ENCODE results near the gene RSPO1. TPM values are rescaled to one million over a fixed set of nuclear protein-coding genes. Genes with fewer than 3 reads are reported as not detected.
"Not testable (repeated sequence)": the region's sequence is repeated elsewhere in the genome, so short reads cannot be mapped to it uniquely, and the experiment has no call there.

RSPO1 gene, protein sequence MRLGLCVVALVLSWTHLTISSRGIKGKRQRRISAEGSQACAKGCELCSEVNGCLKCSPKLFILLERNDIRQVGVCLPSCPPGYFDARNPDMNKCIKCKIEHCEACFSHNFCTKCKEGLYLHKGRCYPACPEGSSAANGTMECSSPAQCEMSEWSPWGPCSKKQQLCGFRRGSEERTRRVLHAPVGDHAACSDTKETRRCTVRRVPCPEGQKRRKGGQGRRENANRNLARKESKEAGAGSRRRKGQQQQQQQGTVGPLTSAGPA
- total RNA-seq = 1 to 10 TPM in 1 of 8 experiments, under 1 TPM in 6, not detected in 1; 0.14 to 1.2 (median 0.31) TPM

DNA sequence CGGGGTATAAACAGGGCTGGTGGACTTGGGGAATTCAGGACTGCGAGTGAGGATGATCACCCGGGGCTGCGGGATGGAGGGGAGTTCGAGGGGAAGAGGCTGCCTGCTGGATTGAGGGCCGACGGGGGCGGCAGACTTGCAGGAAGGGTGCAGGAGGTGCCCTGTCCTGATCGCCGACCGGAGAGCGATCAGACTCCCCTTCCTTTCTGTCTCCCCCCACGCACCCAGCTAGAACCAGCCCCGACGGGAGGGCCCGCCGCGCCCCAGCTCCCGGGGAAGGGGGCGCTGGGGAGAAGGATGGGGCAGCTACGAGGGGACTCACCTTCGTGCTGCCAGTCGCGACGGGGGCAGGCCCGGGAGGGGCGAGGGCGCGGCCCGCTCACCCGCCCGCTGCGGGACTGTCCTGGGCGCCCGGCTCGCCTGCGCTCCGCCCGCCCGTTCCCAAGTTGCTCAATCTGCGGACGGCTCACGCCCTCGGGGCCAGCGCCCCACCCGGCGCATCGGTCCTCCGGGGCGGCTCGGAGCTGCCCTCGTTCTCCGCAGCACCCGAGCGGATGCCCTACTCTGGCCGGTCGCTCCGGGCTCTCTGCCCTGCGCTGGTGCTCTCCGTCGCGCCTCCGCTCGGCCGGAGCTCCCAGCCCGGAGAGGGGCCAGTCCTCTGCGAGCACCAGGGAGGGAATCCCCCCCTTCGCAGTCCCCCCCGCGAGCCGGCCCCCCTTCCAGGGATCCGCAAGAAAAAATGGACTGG is at the start of gene RSPO1:
RSPO1 (minus strand) TSS at position 649 of the 748 bp plus-strand sequence. CDS start 5,231 bp downstream, outside the sequence.
- ATAC-seq (replicated peaks in 6 of 8) = peak; percentile 84 to 97 (median 88)
- in situ Hi-C loops (cut with MboI; ENCODE audit: low pct_unique_long_range_greater_than_20kb in 2 of 9, low sequenced_read_pairs in 9 of 9, unreplicated experiment in 9 of 9) = no loop called here
- Histone ChIP-seq H3K4me3 (peak within 1 kb of the TSS; percentile 1 to 27 (median 16)), H3K4me1 (replicated peaks in 1 of 2) (peaks cover 0 to 12% of the 10 kb centered on the region in 2 donors), H3K27ac (no peak within 1 kb of the TSS)
- WGBS, 10 experiments = 0% methylated on average over 1 of the region's 72 CpGs; no CpG with 5 or more reads in 9 of the 10 experiments

GRCh38 chr1:37684182-37684581 is 49.5 kb upstream of the RSPO1 start:
- in situ Hi-C loops (cut with MboI; ENCODE audit: low pct_unique_long_range_greater_than_20kb in 2 of 9, low sequenced_read_pairs in 9 of 9, unreplicated experiment in 9 of 9) = loop anchor here in 4 of 9 experiments (10.0 to 25.0 kb wide), 5 partner anchors 79 to 1172 kb away; partner anchors contain the start of genes MEAF6 (in 1 of the 4) and ZC3H12A (in 1 of the 4)
- not testable (repeated sequence) for H3K27ac ChIP-seq; ATAC-seq (replicated peaks in 6 of 8); H3K4me3 ChIP-seq; H3K4me1 ChIP-seq (replicated peaks in 1 of 2)
- 90 to 100% (median 96%) methylated on average over 1 to 9 of the region's 9 CpGs for WGBS, 10 experiments

DNA sequence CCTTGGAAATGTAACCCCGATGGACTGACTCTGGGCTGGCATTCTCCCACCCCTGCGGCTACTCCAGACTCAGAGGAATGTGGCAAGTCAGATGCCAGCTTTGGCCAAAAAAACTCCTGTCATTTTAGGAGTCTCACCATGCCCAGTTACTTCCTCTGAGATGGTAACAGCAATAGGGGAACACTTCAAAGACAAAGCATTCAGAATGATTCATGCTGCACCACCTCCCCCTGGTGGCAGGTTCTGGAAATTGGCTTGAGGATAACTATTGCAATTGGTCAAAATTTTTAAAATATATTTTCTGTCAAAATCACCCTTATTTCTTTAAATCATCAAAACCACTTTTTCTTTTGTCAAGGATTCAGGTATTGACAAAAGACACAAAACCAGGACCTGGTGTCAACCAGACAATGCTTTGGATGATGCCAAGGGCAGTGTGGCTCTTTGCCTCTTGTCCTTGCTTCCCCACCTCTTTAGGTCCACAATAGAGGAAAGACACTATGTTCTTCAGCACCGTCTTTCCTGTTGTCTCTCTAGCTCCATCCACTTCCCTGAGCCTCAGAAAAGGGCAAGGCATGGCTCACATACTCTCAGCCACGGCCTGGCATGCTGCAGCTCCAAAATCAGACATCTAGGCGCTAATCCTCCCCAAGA is 47.8 kb upstream of the RSPO1 start:
- no peak overlapping the region for H3K4me3 ChIP-seq
- 0 to 79% (median 58%) methylated on average over 1 to 5 of the region's 5 CpGs; no CpG with 5 or more reads in 1 of the 10 experiments for WGBS, 10 experiments
- peak; percentile 62 to 85 (median 73) for ATAC-seq (replicated peaks in 6 of 8)
- in situ Hi-C loops (cut with MboI; ENCODE audit: low pct_unique_long_range_greater_than_20kb in 2 of 9, low sequenced_read_pairs in 9 of 9, unreplicated experiment in 9 of 9) = loop anchor here in 4 of 9 experiments (10.0 to 25.0 kb wide), 5 partner anchors 78 to 1170 kb away; partner anchors contain the start of genes MEAF6 (in 1 of the 4) and ZC3H12A (in 1 of the 4)
- H3K4me1 ChIP-seq (replicated peaks in 1 of 2) = peaks cover 0 to 1% of the 10 kb centered on the region in 2 donors
- H3K27ac ChIP-seq = no peak overlapping the region

- H3K4me1 ChIP-seq (replicated peaks in 1 of 2) = peaks cover 11 to 17% of the 10 kb centered on the region in 2 donors
- WGBS, 10 experiments = 50 to 100% (median 96%) methylated on average over 1 to 3 of the region's 3 CpGs; no CpG with 5 or more reads in 1 of the 10 experiments
- H3K4me3 ChIP-seq = no peak overlapping the region
- in situ Hi-C loops (cut with MboI; ENCODE audit: low pct_unique_long_range_greater_than_20kb in 2 of 9, low sequenced_read_pairs in 9 of 9, unreplicated experiment in 9 of 9) = loop anchor here in 4 of 9 experiments (10.0 to 25.0 kb wide), 5 partner anchors 76 to 1169 kb away; partner anchors contain the start of genes MEAF6 (in 1 of the 4) and ZC3H12A (in 1 of the 4)
- H3K27ac ChIP-seq = no peak overlapping the region
- no peak for ATAC-seq (replicated peaks in 6 of 8)
Measured at GRCh38 chr1:37680933-37681332, 46.2 kb upstream of the RSPO1 start.

- no peak for ATAC-seq (replicated peaks in 6 of 8)
- Histone ChIP-seq H3K27ac (no peak overlapping the region), H3K4me1 (replicated peaks in 1 of 2) (peaks cover 11 to 18% of the 10 kb centered on the region in 2 donors), H3K4me3 (no peak overlapping the region)
- in situ Hi-C loops (cut with MboI; ENCODE audit: low pct_unique_long_range_greater_than_20kb in 2 of 9, low sequenced_read_pairs in 9 of 9, unreplicated experiment in 9 of 9) = loop anchor here in 4 of 9 experiments (10.0 to 25.0 kb wide), 5 partner anchors 73 to 1166 kb away; partner anchors contain the start of genes MEAF6 (in 1 of the 4) and ZC3H12A (in 1 of the 4)
- 40 to 92% (median 76%) methylated on average over 1 to 5 of the region's 5 CpGs; no CpG with 5 or more reads in 2 of the 10 experiments for WGBS, 10 experiments
Measured at GRCh38 chr1:37677808-37678207, 43.1 kb upstream of the RSPO1 start.

- Histone ChIP-seq H3K4me3 (no peak overlapping the region), H3K4me1 (replicated peaks in 1 of 2) (peaks cover 11 to 18% of the 10 kb centered on the region in 2 donors), H3K27ac (no peak overlapping the region)
- peak in 1 of 8 experiments; percentile 54 for ATAC-seq (replicated peaks in 6 of 8)
- WGBS, 10 experiments = 10 to 100% (median 20%) methylated on average over 1 to 2 of the region's 4 CpGs; no CpG with 5 or more reads in 5 of the 10 experiments
- in situ Hi-C loops (cut with MboI; ENCODE audit: low pct_unique_long_range_greater_than_20kb in 2 of 9, low sequenced_read_pairs in 9 of 9, unreplicated experiment in 9 of 9) = loop anchor here in 4 of 9 experiments (10.0 to 25.0 kb wide), 5 partner anchors 72 to 1165 kb away; partner anchors contain the start of genes MEAF6 (in 1 of the 4) and ZC3H12A (in 1 of the 4)
Measured at GRCh38 chr1:37677143-37677439, 42.4 kb upstream of the RSPO1 start.

DNA sequence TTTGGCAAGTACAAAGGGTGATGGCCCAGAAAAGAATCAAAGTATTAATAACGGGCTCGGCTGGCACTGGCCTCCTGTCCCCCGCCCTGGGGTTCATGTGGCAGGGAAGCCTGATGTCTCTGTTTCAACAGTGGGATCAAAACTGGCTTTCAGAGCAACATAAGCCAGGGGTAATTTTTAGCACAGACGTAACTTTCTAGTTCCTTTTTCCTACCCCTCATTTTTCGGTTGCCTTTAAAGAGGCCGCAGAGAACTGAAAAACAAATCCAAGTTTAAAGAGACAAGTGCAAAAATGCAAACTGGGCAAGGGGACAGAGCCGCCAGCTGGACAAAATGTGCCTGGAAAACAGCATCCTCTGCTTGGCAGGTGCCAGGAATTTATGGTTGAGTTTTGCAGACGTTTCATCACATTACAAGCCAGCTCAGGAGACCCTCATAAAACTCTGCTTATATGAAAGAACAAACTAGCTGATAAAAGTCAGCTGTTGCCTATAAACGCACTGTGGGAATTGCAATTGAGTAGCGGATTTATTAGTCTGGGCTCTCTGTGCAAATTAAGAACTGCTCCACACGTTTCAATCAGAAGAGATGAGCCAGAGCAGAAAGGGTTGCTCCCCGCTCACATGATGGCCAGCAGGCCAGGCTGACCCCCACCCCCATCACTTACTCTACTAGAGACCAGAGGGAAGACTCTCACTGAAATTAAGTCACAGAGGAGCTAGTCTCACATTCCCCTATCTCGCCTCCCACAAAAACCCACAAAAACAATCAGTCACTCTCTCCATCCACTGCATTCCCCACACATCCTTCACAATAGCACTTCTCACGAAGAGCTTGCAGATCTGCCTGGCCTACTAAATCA is 41.8 kb upstream of the RSPO1 start:
- in situ Hi-C loops (cut with MboI; ENCODE audit: low pct_unique_long_range_greater_than_20kb in 2 of 9, low sequenced_read_pairs in 9 of 9, unreplicated experiment in 9 of 9) = loop anchor here in 4 of 9 experiments (10.0 to 25.0 kb wide), 5 partner anchors 72 to 1164 kb away; partner anchors contain the start of genes MEAF6 (in 1 of the 4) and ZC3H12A (in 1 of the 4)
- Histone ChIP-seq H3K4me3 (no peak overlapping the region), H3K27ac (no peak overlapping the region), H3K4me1 (replicated peaks in 1 of 2) (peaks cover 11 to 18% of the 10 kb centered on the region in 2 donors)
- peak in 3 of 8 experiments; percentile 54 to 77 (median 56) for ATAC-seq (replicated peaks in 6 of 8)
- 7 to 80% (median 46%) methylated on average over 1 to 13 of the region's 14 CpGs for WGBS, 10 experiments

DNA sequence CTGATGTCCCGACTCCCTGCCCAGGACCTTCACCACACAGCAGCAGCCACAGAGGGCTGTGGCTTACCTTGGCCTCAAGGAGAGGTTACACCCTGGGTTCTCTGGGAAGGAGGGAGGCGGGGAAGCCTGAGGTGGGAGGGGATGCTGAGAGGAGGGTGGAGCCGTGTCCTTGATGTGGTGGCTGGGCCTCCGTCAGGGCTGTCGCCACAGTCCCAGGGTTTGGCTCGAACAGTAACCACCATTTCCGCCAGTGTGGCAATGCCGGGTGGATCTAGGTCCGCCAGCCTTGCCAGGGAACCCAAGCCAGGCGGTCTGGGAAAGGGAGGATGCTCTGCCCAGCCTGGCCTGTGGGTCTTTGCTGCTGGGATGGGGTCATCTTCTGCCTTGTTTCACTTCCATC is 39.2 kb upstream of the RSPO1 start:
- H3K4me3 ChIP-seq = no peak overlapping the region
- 32 to 79% (median 60%) methylated on average over 3 to 6 of the region's 10 CpGs; no CpG with 5 or more reads in 7 of the 10 experiments for WGBS, 10 experiments
- ATAC-seq (replicated peaks in 6 of 8) = peak in 3 of 8 experiments; percentile 30 to 92 (median 57)
- H3K27ac ChIP-seq = no peak overlapping the region
- in situ Hi-C loops (cut with MboI; ENCODE audit: low pct_unique_long_range_greater_than_20kb in 2 of 9, low sequenced_read_pairs in 9 of 9, unreplicated experiment in 9 of 9) = loop anchor here in 1 of 9 experiments (10.0 kb wide), 1 partner anchor 69 kb away; no protein-coding TSS in a partner anchor
- H3K4me1 ChIP-seq (replicated peaks in 1 of 2) = peaks cover 11 to 18% of the 10 kb centered on the region in 2 donors

GRCh38 chr1:37672136-37672870 is 37.6 kb upstream of the RSPO1 start:
- H3K27ac ChIP-seq = no peak overlapping the region
- 5 to 90% (median 51%) methylated on average over 2 to 9 of the region's 9 CpGs; no CpG with 5 or more reads in 1 of the 10 experiments for whole genome bisulfite sequencing, 10 experiments
- H3K4me3 ChIP-seq = no peak overlapping the region
- ATAC-seq (replicated peaks in 6 of 8) = no peak
- in situ Hi-C loops (cut with MboI; ENCODE audit: low pct_unique_long_range_greater_than_20kb in 2 of 9, low sequenced_read_pairs in 9 of 9, unreplicated experiment in 9 of 9) = loop anchor here in 1 of 9 experiments (10.0 kb wide), 1 partner anchor 68 kb away; no protein-coding TSS in a partner anchor
- H3K4me1 ChIP-seq (replicated peaks in 1 of 2) = peaks cover 17 to 21% of the 10 kb centered on the region in 2 donors

- Histone ChIP-seq H3K4me1 (replicated peaks in 1 of 2) (peaks cover 18% of the 10 kb centered on the region in 2 donors), H3K4me3 (no peak overlapping the region), H3K27ac (no peak overlapping the region)
- WGBS, 10 experiments = 33 to 79% (median 64%) methylated on average over 2 to 6 of the region's 6 CpGs; no CpG with 5 or more reads in 2 of the 10 experiments
- ATAC-seq (replicated peaks in 6 of 8) = no peak
- in situ Hi-C loops (cut with MboI; ENCODE audit: low pct_unique_long_range_greater_than_20kb in 2 of 9, low sequenced_read_pairs in 9 of 9, unreplicated experiment in 9 of 9) = loop anchor here in 1 of 9 experiments (10.0 kb wide), 1 partner anchor 66 kb away; no protein-coding TSS in a partner anchor
Measured at GRCh38 chr1:37671261-37671660, 36.6 kb upstream of the RSPO1 start.

DNA sequence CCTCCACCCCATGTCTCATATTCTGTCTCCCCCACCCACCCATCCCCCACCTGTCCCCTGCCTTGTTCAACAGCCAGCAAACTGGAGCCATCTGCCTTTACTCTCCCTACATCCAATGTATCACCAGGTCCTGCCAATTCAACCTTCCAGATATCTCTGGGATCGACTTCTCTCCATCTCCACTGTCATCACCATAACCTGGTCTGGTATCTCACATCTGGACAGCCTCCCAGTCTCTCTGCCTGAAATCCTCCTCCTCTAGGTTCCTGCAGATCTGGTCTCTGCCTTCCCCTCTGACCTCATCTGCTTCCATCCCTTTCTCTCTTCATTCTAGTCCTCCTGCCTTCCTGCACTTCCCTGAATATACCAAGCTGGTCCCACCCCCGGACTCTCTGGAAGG is 35.4 kb upstream of the RSPO1 start:
- Histone ChIP-seq H3K27ac (no peak overlapping the region), H3K4me3 (no peak overlapping the region), H3K4me1 (replicated peaks in 1 of 2) (peaks cover 13 to 16% of the 10 kb centered on the region in 2 donors)
- in situ Hi-C loops (cut with MboI; ENCODE audit: low pct_unique_long_range_greater_than_20kb in 2 of 9, low sequenced_read_pairs in 9 of 9, unreplicated experiment in 9 of 9) = loop anchor here in 1 of 9 experiments (10.0 kb wide), 1 partner anchor 65 kb away; no protein-coding TSS in a partner anchor
- 0 to 93% (median 41%) methylated on average over 1 to 2 of the region's 2 CpGs; no CpG with 5 or more reads in 4 of the 10 experiments for WGBS, 10 experiments
- no peak for ATAC-seq (replicated peaks in 6 of 8)
